Measurements from ENCODE around the gene TMEM151B. TPM values are rescaled to one million over a fixed set of nuclear protein-coding genes. Genes with fewer than 3 reads are reported as not detected.
A peak's percentile ranks its signal among the peaks of the same experiment; 100 is the strongest.

The TMEM151B gene
- total and polyA plus RNA-seq, 2 experiments from 2014 or later: 0.30 TPM

DNA sequence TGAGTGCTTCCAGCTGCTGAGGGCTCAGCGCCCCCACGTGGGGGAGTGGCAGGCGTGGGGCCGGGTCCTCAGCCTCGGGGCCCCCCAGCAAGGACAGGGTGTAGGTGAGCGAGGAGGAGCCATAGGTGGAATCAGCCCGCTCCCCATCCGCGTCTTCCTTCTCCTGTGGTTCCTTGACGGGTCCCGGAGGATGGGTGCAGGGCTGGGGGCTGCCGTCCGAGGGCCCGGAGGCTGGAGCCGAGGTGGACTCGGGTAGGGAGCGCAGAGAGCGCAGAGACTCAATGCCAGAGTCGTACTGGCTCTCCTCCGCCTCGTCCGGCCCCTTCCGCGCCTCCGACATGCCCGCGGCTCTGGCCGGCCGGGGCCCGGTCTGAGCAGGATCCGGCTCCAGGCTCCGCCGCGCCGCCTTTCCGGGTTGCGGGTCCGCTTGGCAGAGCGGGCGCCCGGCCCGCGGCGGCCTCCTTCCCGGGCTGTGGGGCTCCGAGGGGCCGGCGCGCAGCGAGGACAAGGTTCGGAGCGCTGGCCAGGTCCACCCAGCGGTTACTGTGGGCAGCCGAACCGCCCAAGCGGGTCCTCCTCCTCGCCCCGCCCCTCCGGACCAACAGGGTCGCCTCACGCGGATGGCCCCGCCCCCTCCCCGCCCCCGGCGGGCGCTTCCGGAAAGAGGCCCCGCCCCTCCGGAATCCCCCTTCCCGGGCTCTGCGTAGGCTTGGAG is 5.1 kb upstream of the TMEM151B start, which contains the start of gene NFKBIE:
TSS of gene NFKBIE (minus strand) at position 545 of the 715 bp plus-strand sequence. CDS start at position 340, 205 bp downstream.
- Histone ChIP-seq H3K27me3 (peaks cover 20% of the 10 kb centered on the region), H3K36me3 (replicated peaks; ENCODE audit: insufficient read depth, low read depth) (no peaks in the 10 kb centered on the region), H4K20me1 (ENCODE audit: insufficient read depth, poor library complexity, severe bottlenecking) (peaks cover 10% of the 10 kb centered on the region), H3K27ac (peak within 1 kb of the TSS; percentile 93), H3K9me3 (ENCODE audit: low read depth) (no peaks in the 10 kb centered on the region), H3K9me2 (replicated peaks; ENCODE audit: insufficient read depth) (no peaks in the 10 kb centered on the region), H2AFZ (peak within 1 kb of the TSS; percentile 56), H3K4me1 (ENCODE audit: insufficient read depth) (peaks cover 23% of the 10 kb centered on the region), H3K4me2 (peak within 1 kb of the TSS; percentile 98), H3K4me3 (peak within 1 kb of the TSS; percentile 77), H3K79me2 (peaks cover 27% of the 10 kb centered on the region)
- TF ChIP-seq EZH2 (IDR thresholded peaks at IDR 0.05; ENCODE audit: borderline replicate concordance): no peak
- TF ChIP-seq, protein P1, sequence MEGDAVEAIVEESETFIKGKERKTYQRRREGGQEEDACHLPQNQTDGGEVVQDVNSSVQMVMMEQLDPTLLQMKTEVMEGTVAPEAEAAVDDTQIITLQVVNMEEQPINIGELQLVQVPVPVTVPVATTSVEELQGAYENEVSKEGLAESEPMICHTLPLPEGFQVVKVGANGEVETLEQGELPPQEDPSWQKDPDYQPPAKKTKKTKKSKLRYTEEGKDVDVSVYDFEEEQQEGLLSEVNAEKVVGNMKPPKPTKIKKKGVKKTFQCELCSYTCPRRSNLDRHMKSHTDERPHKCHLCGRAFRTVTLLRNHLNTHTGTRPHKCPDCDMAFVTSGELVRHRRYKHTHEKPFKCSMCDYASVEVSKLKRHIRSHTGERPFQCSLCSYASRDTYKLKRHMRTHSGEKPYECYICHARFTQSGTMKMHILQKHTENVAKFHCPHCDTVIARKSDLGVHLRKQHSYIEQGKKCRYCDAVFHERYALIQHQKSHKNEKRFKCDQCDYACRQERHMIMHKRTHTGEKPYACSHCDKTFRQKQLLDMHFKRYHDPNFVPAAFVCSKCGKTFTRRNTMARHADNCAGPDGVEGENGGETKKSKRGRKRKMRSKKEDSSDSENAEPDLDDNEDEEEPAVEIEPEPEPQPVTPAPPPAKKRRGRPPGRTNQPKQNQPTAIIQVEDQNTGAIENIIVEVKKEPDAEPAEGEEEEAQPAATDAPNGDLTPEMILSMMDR (IDR thresholded peaks at IDR 0.05; ENCODE audit: poor library complexity): peak; percentile 49
- 1% methylated on average over 62 of the region's 72 CpGs for WGBS (ENCODE audit: low lambda C conversion rate, missing lambda C conversion rate)
- DNase-seq (ENCODE audit: low spot score): peak; percentile 98

DNA sequence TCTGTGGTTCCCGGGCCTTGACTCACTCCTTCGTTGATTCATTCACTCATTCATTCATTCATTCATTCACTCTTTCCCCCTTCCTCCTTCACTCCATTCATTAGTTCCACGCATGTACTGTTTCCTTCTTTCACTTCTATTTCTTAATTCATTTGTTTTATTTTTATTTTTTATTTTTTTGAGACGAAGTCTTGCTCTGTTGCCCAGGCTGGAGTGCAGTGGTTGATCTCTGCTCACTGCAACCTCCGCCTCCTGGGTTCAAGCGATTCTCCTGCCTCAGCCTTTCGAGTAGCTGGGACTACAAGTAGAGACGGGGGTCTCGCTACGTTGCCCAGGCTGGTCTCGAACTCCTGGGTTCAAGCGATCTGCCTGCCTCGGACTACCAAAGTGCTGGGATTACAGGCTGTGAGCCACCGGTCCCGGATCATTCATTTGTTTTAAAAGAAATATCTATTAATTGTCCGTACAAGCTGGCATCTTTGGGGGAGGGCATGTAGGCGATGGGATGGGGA is 4.5 kb upstream of the TMEM151B start:
- Histone ChIP-seq H3K4me2 (peak overlapping the region; percentile 98), H3K36me3 (replicated peaks; ENCODE audit: insufficient read depth, low read depth) (no peaks in the 10 kb centered on the region), H3K4me3 (no peak overlapping the region), H3K9me3 (ENCODE audit: low read depth) (no peaks in the 10 kb centered on the region), H3K27ac (peak overlapping the region; percentile 41), H3K79me2 (peaks cover 27% of the 10 kb centered on the region), H3K9me2 (replicated peaks; ENCODE audit: insufficient read depth) (no peaks in the 10 kb centered on the region), H4K20me1 (ENCODE audit: insufficient read depth, poor library complexity, severe bottlenecking) (peaks cover 10% of the 10 kb centered on the region), H2AFZ (peak overlapping the region; percentile 27), H3K27me3 (peaks cover 20% of the 10 kb centered on the region), H3K4me1 (ENCODE audit: insufficient read depth) (peaks cover 23% of the 10 kb centered on the region)
- TF ChIP-seq EZH2 (IDR thresholded peaks at IDR 0.05; ENCODE audit: borderline replicate concordance): no peak
- no peak for TF ChIP-seq EZH2phosphoT487 (IDR thresholded peaks at IDR 0.05; ENCODE audit: low read depth, severe bottlenecking, unreplicated experiment)
- TF ChIP-seq, protein P1 (IDR thresholded peaks at IDR 0.05; ENCODE audit: poor library complexity): no peak
- 73% methylated on average over 17 of the region's 17 CpGs for WGBS (ENCODE audit: low lambda C conversion rate, missing lambda C conversion rate)
- DNase-seq (ENCODE audit: low spot score): no peak

- Histone ChIP-seq H3K9me3 (ENCODE audit: low read depth) (no peaks in the 10 kb centered on the region), H2AFZ (no peak overlapping the region), H3K36me3 (replicated peaks; ENCODE audit: insufficient read depth, low read depth) (no peaks in the 10 kb centered on the region), H4K20me1 (ENCODE audit: insufficient read depth, poor library complexity, severe bottlenecking) (peaks cover 10% of the 10 kb centered on the region), H3K4me2 (no peak overlapping the region), H3K27me3 (peaks cover 25% of the 10 kb centered on the region), H3K79me2 (peaks cover 27% of the 10 kb centered on the region), H3K9me2 (replicated peaks; ENCODE audit: insufficient read depth) (no peaks in the 10 kb centered on the region), H3K27ac (no peak overlapping the region), H3K4me3 (no peak overlapping the region), H3K4me1 (ENCODE audit: insufficient read depth) (peaks cover 23% of the 10 kb centered on the region)
- no peak for DNase-seq (ENCODE audit: low spot score)
- TF ChIP-seq, protein P1 (IDR thresholded peaks at IDR 0.05; ENCODE audit: poor library complexity): no peak
- TF ChIP-seq EZH2phosphoT487 (IDR thresholded peaks at IDR 0.05; ENCODE audit: low read depth, severe bottlenecking, unreplicated experiment) (no peak), EZH2 (IDR thresholded peaks at IDR 0.05; ENCODE audit: borderline replicate concordance) (no peak)
- 88% methylated on average over 3 of the region's 3 CpGs for WGBS (ENCODE audit: low lambda C conversion rate, missing lambda C conversion rate)
Measured at GRCh38 chr6:44266347-44266746, 3.9 kb upstream of the TMEM151B start.
